Measurements from ENCODE around the gene MDC1.

DNA sequence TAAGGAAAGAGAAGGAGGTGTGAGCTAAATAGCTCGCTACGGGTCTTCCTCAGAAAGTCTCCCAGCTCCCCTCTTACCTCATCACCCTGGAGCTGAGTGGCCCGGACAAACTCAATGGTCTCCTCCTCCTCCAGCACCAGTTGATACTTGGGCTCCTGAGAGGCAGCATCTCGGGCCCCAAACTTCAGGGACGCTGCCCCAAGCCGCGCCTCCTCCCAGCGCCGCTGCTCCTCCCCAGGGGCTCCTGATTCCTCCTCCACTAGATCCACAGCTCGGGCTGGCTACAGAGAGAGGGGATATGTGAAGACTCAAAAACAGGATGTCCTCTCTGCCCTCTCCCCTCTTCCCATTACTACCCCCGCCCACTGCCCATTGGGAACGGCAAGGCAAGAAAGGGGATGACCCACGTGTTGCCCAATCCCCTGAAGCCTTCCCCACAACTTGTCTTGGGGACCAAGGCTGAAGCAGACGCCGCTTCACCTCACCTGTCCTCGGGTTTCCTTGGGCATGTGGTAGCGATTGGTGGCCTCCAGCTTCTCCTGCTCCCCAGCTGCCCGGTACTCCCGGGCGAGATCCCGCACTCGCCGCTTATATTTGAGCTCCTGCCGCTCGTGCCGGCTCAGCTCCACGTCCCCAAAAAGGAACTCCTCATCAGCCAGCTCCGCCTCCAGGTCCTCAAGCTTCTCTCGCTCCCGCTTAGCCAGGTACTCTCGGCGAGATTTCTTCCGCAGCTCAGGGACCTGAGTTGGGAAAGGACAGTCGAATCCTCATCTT lies 51.9 kb downstream of the MDC1 start:
- TF ChIP-seq, protein P1, sequence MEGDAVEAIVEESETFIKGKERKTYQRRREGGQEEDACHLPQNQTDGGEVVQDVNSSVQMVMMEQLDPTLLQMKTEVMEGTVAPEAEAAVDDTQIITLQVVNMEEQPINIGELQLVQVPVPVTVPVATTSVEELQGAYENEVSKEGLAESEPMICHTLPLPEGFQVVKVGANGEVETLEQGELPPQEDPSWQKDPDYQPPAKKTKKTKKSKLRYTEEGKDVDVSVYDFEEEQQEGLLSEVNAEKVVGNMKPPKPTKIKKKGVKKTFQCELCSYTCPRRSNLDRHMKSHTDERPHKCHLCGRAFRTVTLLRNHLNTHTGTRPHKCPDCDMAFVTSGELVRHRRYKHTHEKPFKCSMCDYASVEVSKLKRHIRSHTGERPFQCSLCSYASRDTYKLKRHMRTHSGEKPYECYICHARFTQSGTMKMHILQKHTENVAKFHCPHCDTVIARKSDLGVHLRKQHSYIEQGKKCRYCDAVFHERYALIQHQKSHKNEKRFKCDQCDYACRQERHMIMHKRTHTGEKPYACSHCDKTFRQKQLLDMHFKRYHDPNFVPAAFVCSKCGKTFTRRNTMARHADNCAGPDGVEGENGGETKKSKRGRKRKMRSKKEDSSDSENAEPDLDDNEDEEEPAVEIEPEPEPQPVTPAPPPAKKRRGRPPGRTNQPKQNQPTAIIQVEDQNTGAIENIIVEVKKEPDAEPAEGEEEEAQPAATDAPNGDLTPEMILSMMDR (IDR thresholded peaks at IDR 0.05 in 2 of 3, conservative IDR thresholded peaks at IDR 0.05 in 1 of 3; ENCODE audit: borderline replicate concordance in 1 of 3, insufficient read depth in 1 of 3, low read depth in 2 of 3, low read length in 2 of 3) = no peak
- TF ChIP-seq CEBPB (IDR thresholded peaks at IDR 0.05; ENCODE audit: low read depth) (no peak), YY1 (IDR thresholded peaks at IDR 0.05; ENCODE audit: extremely low read depth, insufficient replicate concordance, low read depth, low read length) (no peak), CBX3 (IDR thresholded peaks at IDR 0.05; ENCODE audit: low read depth) (no peak), EZH2 (IDR thresholded peaks at IDR 0.05) (no peak), RAD21 (IDR thresholded peaks at IDR 0.05; ENCODE audit: low read depth) (no peak), ZNF274 (IDR thresholded peaks at IDR 0.05; ENCODE audit: low read depth, low read length) (no peak), POLR2A (IDR thresholded peaks at IDR 0.05; ENCODE audit: borderline replicate concordance, extremely low read depth, insufficient read depth, insufficient read length) (no peak), POLR2AphosphoS5 (IDR thresholded peaks at IDR 0.05; ENCODE audit: low read depth, low read length) (no peak), FOSL1 (IDR thresholded peaks at IDR 0.05; ENCODE audit: low read depth) (no peak), ZFX (IDR thresholded peaks at IDR 0.05) (no peak)
- TF ChIP-seq, protein P2, sequence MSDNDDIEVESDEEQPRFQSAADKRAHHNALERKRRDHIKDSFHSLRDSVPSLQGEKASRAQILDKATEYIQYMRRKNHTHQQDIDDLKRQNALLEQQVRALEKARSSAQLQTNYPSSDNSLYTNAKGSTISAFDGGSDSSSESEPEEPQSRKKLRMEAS (IDR thresholded peaks at IDR 0.05) = no peak
